Stimulated activated CD8-positive, alpha-beta memory T cell treated with anti-CD3 and anti-CD28 coated beads, Interleukin-4, amount 100 ng/mL, for 48 hours (primary cell): ENCODE measurements around the gene DNM1.
A peak's percentile ranks its signal among the peaks of the same experiment; 100 is the strongest.
"Not testable (repeated sequence)": the region's sequence is repeated elsewhere in the genome, so short reads cannot be mapped to it uniquely, and the experiment has no call there.

Experiments
- DNase-seq: peaks from one replicate; pipeline ENCODE4 v3.0.0-alpha.2; 2020

DNM1 gene

DNA sequence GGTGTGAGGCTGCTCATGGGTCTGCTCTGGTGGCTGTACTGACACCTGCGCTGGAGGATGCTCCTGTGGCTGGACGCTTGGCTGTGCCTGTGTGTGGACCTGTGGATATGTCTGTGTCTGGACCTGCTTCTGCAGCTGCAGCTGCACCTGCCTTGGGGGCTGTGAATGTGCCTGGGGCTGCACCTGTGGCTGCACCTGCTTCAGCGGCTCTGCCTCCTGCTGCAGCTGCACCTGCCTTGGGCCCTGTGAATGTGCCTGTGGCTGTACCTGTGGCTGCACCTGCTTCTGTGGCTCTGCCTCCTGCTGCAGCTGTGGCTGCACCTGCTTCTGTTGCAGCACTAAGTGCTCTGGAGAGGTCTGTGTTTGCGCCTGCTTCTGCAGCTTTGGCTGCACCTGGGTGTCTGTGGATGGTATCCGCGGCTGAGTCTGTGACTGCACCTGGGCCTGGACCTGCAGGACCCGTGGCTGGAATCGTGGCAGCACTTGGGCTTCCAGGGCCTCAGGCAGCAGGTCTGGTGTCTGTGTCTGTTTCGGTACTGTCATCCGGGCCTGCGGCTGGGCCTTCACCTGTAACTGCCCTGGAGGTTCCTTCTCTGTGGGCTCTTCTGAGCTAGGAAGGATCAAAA is 24.3 kb upstream of the DNM1 start:
- no peak for DNase-seq

DNA sequence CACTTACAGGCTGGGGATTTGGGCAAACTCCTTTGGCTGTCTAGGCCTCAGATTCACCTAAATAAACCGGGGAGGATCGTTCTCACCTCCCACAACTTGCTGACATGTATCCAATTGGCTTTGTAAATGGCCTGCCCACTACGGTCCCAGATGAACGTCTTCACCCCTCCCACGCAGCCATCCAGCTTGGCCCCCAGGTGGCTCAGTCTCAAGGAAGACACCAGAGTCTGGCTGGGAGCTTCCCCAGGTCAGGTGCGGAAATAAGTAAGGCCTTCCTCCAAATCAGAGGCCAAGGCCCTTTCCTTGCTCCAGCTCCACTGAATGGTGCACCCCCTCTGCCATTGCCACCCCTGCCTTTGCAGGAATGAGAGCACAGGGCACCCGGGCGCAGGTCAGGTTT is 23.2 kb upstream of the DNM1 start:
- no peak for DNase-seq

DNA sequence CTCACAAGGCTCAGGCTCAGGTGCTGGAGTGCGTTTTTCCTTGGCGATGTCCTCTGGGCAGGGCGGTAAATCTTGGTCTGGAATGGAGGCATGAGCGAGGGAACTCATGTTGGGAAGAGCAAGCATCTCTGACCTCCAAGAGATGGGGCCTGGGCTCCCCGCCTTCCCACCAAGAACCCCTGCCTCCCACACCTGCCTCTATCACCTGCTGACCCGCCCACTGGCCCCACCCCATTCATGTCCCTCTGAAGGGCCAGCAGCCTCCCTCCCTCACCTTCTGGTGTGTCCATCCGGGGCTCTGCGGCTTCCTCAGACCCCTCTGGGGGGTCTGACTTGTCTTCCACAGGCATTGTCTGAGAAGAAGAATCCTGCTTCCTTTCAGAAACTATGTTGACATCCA is 22.7 kb upstream of the DNM1 start:
- DNase-seq = no peak

DNA sequence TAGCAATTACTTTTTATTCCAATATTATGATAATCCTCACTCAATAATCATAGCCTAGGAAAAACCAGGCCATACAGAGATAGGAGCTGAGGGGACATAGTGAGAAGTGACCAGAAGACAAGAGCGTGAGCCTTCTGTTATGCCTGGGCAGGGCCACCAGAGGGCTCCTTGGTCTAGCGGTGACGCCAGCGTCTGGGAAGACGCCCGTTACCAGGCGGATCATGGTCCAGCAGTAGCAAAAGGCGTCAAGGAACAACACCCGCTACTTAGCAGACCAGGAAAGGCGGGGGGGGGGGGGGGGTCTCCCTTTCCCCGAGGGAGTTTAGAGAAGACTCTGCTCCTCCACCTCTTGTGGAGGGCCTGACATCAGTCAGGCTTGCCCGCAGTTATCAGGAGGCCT is 21.7 kb upstream of the DNM1 start:
- DNase-seq = not testable (repeated sequence)

DNA sequence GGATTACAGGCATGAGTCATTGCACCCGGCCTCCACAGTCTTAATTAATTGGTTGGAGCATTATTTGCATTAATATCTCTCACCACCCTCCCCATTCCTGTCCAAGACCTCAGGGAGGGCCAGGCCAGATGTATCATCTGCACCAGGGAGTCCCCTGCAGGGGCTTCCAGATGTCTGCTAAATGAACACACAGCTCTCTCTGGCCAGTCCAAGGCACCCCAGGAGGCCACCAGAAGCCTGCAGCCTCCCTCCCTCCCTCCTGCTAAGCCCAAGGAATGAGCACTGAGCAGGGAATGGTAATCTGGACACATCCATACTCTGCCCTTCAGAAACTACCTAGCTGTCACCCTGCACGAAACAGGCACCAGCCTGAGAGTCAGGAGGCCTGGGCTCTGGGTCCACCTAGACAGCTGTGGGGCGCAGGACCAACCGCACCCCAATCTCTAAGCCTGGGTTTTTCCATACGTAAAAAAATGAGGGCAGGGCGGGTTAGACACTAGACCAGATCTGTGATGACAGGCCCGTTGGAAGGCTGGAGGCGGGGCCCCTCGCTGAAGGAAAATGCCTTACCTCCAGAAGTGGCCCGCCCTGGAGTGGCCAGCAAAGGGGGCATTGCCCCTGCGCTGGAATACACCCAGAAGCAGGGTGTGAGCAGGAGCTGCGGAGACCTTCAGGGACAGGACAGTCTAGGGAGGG is 20.1 kb upstream of the DNM1 start:
- DNase-seq = no peak

DNA sequence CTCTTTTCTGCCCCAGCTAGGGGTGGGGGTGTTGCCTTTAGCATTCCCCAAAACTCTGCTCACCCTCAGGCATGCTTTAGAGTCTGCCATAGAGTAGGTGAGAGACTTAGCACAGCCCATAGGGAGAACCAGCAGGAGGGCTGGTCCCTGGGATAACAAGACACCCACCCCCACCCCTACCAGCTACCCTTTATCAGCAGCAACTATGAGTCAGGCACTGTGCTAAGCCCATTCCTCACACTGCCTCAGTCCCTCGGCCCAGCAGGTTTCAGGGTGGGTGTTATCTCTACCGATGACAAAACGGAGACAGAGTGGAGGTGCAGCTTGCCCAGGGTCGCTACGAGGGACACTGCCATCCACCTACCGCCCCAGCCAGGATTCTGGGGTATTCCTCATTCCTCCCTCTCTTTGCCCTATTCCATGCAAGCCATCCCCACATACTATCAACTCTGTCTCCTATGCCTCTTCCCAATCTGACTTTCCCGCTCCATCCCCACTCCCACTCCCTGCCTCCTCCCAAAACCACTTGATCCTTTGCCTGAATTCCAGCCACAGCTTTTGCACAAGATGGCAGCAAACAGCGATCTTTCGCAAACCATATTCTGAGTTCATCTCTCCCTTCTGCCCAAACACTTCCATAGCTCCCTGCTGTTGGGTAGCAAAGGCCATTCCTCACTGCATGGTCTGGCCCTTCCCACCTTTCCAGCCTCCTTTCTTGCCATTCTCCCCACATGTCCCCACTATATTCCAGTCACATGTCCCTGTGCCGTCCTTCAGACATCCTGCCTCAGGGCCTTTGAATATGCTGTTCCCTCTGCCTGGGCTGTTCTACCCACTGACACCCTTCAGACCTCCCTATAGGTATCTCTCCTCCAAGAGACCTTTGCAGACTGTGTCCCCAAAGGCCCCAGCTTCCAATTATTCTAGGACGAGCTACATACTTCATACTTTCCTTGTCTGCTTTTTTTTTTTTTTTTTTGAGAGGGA is 16.9 kb upstream of the DNM1 start:
- DNase-seq = no peak

DNA sequence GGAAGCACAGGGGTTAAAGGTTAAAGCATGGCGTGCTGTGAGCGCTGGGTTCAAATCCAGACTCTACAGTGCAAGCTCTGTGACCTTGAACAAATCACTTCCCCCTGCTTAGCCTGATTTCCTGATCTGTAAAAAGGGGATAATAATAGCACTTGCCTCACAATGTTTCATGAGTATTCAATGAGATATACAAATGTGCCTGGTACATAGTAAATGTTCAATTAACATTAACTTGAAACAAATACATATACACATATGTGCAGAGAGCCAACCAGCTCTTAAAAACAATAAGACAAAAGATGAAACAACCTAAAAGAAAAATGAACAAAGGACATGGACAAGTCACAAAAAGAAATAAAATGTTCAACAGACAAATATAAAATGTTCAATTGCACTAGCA is 15.8 kb upstream of the DNM1 start:
- DNase-seq = no peak

DNA sequence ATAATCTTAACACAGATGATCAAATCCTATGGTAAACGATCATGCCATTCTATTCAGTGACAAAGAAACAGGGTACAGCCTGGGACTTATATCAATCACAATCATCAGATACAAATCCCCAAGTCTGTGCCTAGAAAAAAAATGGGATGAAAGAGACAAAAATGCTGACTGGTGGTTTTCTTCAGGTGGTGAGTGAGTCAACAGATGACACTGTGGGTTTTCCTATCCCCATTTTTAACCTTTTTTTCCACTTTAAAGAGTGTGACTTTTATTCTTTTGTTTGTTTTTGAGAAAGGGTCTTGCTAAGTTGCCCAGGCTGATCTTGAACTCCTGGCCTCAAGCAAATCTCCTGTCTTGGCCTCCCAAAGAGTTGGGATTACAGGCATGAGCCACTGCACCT is 15.0 kb upstream of the DNM1 start:
- no peak for DNase-seq

DNA sequence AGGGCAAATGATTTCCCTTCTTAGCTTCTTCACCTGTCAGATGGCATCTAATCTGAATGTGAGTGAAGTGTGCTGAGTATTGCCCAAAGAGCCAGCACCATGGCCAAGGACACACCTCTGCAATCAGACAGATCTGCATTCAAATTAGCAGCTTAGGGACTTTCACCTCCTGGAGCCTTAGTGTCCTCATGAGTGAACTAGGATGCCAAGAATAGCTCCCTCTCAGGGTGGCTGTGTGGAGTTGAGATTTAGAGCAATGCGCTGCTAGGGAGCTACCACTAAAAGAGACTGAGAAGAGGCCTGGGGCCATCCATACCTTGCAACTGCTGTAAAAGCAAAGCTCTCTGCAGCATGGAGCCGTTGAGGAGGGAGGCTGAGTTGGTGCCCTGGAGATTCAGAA is 13.2 kb upstream of the DNM1 start:
- DNase-seq = no peak

DNA sequence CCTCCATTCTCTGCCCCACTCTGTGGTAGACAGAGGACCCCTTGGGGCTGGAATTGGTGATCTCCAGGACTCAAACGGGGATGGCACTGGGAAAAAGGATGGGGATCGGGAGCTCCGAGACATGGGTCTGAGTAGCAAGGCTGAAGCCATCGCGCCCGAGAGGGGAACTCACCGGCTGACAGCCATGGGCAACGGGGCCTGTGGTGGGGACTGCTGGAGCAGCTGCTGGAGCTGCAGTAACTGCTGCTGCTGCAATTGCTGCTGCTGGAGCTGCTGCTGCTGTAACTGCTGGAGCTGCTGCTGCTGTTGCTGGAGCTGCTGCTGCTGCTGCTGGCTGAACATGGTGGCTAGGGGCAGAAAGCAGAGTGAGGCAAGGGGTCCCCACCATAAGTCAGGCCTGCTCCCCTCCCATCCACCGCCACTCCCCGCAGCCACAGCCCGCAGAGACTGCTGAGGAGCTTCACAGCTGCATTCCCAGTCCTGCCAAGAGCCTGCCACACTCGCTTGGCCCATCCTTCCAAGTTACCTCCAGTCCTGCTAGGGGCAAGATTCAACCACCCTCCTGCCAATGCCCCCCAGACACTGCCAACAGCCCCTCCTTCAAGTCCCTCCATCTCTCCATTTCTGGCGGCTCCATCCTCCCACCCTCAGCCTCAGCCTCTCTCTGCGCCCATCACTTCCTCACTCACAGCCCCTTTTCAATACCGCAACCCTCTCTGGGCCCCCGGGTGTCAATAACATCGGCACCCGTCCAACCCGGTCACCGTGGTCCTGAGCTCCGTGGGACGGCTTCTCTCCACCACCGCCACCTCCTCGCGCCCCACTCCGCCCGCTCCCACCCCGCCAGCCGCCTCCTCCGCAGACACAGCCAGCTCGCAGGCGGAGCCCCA is 12.4 kb upstream of the DNM1 start:
- no peak for DNase-seq

DNA sequence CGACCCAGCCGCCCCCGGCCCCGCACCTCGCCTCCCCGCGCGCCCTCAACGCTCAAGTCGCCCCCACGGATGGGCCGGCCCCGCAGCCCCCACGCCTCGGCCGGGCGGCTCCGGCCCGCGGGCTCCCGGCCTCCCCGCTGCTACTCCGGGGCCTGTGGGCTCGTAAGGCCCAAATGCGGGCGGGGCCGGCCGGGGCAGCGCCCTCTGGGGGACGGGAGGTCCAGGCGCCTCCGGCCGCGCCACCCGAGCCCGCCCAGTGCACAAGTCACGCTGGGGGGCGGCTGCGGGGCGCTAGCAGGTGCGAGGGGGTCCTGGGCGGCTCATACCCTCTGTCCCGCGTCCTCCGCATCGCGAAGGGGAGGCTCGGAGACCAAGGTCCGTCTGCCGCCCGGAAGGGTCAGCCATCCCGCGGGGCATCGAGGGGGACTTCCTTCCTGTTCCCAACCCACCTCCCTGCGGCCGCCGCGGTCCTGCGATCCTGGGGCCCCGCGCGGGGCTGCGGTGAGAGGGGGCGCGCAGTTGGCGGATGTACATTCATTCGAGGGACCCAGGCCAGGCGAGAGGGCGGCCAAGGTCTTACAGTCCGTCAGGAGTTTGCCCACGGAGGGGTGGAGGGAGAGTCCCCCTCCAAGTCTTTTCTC is 11.7 kb upstream of the DNM1 start, which contains the start of gene CIZ1:
Gene CIZ1 (minus strand): TSS at position 167 of the 641 bp plus-strand sequence. CDS start 715 bp downstream, outside the sequence.
- DNase-seq = peak; percentile 84

DNA sequence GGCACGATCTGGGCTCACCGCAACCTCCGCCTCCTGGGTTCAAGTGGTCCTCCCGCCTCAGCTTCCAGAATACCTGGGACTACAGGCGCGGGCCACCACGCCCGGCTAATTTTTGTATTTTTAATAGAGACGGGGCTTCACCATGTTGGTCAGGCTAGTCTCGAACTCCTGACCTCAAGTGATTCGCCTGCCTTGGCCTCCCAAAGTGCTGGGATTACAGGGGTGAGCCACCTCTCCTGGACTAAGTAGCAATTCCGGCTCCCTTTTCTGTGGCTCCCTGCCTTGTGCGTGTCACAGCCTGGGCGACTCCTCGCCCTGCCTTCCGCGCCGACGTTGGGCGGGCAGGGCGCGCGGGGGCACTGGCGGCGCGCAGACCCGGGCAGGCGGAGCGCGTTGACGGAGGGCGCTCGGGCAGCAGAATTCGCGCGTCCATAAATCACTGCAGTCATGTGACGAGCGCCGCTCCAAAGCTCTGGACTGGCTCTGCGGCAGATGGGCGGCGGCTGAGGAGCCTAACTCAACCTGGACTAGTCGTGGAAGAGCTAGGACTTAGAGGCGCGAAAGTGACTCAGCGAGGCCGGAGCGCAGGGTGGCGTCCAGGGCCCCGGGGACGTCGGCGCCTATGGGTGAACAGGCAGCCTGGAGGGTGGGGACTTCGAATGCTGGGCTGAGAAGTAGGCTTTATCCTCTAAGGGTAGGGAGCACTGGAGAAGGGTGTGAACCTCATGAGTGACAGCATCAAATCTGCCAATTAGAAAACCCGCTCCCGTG is 10.4 kb upstream of the DNM1 start:
- DNase-seq = peak; percentile 63

DNA sequence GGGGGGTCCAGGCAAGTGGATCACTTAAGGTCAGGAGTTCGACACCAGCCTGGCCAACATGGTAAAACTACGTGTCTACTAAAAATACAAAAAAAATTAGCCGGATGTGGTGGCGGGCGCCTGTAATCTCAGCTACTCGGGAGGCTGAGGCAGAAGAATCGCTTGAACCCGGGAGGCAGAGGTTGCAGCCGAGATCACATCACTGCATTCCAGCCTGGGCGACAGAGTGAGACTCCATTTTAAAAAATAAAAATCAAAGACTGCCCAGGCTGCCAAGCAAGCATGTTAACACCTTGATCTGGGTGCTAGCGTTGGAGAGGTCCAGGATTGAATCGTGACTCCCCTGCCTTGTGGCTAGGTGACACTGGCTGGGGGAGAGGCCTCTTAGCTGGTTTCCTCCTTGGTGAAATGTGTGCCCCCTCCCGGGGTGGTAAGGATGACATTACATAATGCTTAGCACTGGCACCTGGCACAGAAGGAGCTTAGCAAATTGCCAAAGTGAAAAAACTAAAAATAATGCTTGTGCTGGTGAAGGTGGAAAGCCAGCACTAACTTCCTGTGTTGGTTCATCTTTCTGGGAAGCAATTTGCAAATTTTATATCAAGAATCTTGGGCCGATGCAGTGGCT is 9.6 kb upstream of the DNM1 start:
- DNase-seq = no peak

DNA sequence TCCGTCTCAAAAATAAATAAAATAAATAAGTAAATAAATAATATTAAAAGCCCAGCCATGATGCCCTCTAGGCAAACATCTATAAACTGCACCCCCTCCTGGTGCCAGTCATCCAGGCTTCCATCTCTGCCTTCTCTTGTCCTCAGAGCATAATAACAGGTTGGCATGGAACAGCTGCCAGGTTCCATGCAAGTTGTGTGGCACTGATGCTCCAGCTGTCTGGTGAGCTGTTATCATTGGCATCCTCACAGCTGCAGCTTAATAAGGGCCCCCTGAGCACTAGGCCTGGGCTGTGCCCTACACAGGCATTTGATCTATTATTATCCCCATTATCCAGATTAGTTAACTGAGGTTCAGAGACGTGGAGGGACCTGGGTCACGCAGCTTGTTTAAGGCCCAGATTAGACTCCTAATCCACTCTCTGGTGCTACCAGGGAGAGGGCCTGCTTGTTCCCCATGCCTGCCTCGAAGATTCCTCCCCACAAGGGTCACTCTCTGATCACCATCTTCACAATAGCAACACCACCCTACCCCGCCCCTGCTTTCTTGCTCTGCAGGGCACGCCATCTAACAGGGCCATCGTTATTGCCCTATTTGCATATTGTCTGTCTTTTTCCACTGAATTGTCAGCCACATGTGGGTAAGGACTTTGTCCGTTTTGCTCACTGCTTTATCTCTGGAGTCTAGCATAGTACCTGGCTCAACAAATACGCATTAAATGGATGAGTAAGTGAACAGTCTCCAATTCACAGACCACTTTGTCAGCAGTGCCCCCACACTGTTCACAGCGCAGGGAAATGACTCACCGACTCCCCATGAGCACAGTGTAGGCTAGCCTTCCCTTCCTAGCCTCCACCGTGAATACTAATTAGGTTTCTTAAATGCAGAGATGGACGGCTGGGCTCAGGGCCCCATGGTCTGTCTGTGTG is 1.5 kb upstream of the DNM1 start:
- no peak for DNase-seq

DNA sequence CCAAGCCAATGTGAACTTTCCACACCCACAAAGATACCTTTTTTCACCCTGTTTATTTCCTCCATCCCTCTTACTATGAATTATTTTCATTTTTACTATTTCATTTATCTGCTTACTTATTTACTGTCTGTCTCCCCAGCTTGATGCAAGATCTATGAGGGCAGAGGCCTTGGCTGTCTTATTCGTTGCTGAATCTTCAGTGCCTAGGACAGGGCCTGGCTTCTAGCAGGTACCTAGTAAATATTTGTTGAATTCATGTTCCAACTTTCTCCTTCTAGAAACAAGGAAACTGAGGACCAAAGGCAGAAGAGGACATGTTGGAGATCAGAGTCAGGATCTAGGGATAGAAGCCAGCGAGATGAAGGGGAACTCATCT is 543 bp upstream of the DNM1 start:
- DNase-seq = no peak

DNA sequence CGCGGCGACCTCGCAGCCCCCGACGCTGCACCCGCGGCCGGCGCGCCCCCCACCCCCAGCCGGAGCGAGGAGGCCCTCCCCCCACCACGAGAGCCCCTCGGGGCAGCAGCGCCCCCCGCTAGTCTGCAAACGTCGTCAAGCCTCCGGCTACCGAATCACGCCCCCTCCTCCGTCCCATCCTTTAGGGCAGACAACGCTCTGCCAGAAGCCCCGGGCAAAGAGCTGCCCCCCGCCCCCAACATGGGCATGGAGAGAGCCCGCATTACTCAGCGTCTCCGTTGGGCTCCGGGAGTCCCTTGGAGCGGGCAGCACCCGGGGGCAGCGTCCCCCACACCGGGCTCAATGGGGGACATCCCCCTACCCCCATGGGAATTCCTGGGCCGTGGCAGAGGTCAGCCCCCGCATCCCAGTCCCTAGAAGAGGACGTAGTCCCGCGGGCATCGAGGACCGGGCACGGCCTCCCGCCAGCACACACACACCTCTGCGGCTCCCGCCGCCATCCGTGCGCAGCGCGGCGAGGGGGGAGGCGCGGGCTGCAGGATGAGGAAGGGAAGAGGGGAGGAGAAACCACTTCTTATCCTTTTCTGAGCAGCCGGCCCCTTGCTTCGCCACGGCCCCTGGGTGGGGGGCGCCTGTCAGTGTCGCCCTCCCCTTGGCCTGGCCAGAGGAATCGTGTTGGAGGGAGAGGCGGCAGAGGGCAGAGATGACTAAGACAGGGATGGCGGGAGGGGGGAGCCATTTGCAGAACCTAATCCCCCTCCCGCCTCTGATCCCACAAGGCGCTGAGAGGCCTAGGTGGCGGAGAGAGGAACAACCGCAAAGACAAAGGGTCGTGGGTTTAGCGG is 750 bp downstream of the DNM1 start:
- no peak for DNase-seq

DNA sequence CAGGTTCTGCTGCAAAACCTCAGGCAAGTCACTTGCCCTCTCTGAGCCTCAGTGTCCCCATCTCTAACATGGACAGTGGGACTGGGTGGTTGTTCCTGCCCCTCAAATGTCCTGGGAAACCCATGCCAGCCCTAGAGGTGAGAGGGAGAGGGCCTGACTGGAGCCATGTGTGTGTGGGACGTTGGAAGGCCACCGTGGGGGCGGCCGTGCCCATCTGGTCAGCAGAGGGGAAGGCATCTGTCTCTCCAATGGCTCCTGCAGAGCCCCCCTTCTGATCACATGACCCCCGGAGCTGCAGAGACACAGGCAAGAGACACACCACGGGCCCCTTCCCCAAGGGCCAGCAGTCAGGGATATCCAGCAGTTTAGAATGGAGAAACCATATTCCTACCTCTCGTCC is 1.7 kb downstream of the DNM1 start:
- DNase-seq = no peak

DNA sequence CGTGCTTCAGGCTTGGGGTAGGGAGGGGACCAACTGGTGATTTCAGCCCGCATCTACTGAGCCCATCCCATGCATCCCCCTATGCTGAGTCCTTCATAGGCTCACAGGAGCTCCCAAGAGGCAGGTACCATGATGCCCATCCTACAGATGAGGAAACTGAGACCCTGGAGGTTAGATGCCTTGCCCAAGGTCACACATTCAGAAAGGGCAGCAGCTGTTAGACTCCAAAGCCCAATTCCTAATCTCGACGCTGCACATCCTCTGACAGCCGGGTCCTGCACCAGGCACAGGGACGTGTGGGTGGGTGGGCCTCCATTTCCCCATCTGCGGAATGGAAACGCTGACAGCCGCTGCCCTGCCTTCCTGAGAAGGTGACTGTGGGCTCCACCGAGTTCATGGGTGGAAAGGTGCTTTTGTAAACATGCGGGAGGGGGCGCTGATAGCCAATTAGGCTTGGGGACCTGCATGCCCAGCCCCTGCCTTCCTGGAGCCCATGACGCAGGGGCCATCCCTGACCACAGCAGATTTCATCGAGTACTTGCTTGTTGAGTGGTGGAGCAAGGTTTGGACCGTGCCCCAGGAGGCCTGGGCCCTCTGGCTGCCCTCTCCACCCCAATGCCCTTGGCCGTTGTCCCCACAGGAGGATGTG is 2.2 kb downstream of the DNM1 start:
- DNase-seq = no peak
